Lower leg skin (tissue), 3 donors: Measurements from ENCODE around the gene CDC42.

Experiments
- CTCF ChIP-seq, 3 donors: fragments of 450-650 bp; IDR thresholded peaks; one replicate each; pipeline ENCODE4 v1.5.1; 2016; ENCODE audit warnings: antibody characterized with exemption in 3 of 3, mild to moderate bottlenecking in 3 of 3, moderate library complexity in 2 of 3
- POLR2A ChIP-seq, 2 donors: fragments of 450-650 bp; IDR thresholded peaks; one replicate each; pipeline ENCODE4 v1.6.1; 2016 to 2017; ENCODE audit warnings: antibody characterized with exemption in 2 of 2, mild to moderate bottlenecking in 1 of 2, moderate library complexity in 1 of 2

- TF ChIP-seq CTCF (IDR thresholded peaks at IDR 0.05), result no peak
- TF ChIP-seq POLR2A (IDR thresholded peaks at IDR 0.05), result no peak
These were observed 60.0 kb downstream of the CDC42 start for GRCh38 chr1:22112554-22112953.
